IMR-90 (cell line): ENCODE results near the gene TIE1. TPM values are rescaled to one million over a fixed set of nuclear protein-coding genes. Genes with fewer than 3 reads are reported as not detected.

Experiments
- ATAC-seq: fragments of 200-7000 bp; cut with Tn5 transposase; 2 replicates; pipeline ENCODE4 v1.9.1; 2020; ENCODE audit warnings: low read depth, mild to moderate bottlenecking, moderate library complexity
- BruUV-seq: library from RNA; stranded (reverse); fragments of 400-500 nt; replicated peaks from 2 replicates; lab custom pipeline; 2021; lab: Mats Ljungman, UMichigan
- CTCF ChIA-PET: fragments of 300-600 bp; formaldehyde crosslinking; extraction: SDS; loops from one replicate; lab custom pipeline; 2021; ENCODE audit warnings: antibody characterized with exemption; lab: Yijun Ruan, JAX
- POLR2A ChIA-PET: fragments of 300-600 bp; sonication (Branson Sonifier 250); formaldehyde crosslinking; loops from one replicate; lab custom pipeline; 2022; ENCODE audit warnings: antibody characterized with exemption; ENCODE audit not compliant: unreplicated experiment; lab: Charles Lee
- DNase-seq: peaks from one replicate; pipeline ENCODE4 v3.0.0; 2013
- H2AFZ ChIP-seq: replicated peaks from 2 replicates; pipeline ENCODE3; 2013; ENCODE audit warnings: low read length, mild to moderate bottlenecking; ENCODE audit not compliant: poor library complexity
- H2AK5ac ChIP-seq: 2 replicates; pipeline ENCODE4 v1.6.1; 2013; ENCODE audit warnings: low read depth, low read length, inconsistent platforms
- H2AK9ac ChIP-seq: replicated peaks from 2 replicates; pipeline ENCODE3; 2013; ENCODE audit warnings: mild to moderate bottlenecking, low read depth, low read length, moderate library complexity; ENCODE audit not compliant: poor library complexity
- H2BK120ac ChIP-seq: 2 replicates; pipeline ENCODE4 v1.6.1; 2013; ENCODE audit warnings: low read depth, low read length, inconsistent platforms
- H2BK15ac ChIP-seq: 3 replicates; pipeline ENCODE4 v1.6.1; 2013; ENCODE audit warnings: low read depth, low read length, inconsistent platforms
- H2BK20ac ChIP-seq: 2 replicates; pipeline ENCODE4 v1.6.1; 2013; ENCODE audit warnings: low read depth, mild to moderate bottlenecking, inconsistent platforms, low read length, moderate library complexity
- H2BK5ac ChIP-seq: 2 replicates; pipeline ENCODE4 v1.6.1; 2013; ENCODE audit warnings: mild to moderate bottlenecking, low read depth, low read length, inconsistent platforms; ENCODE audit not compliant: poor library complexity, severe bottlenecking
- H3K14ac ChIP-seq: replicated peaks from 2 replicates; pipeline ENCODE4 v1.6.1; 2013; ENCODE audit warnings: low read depth, low read length, inconsistent platforms
- H3K18ac ChIP-seq: 2 replicates; pipeline ENCODE4 v1.6.1; 2013; ENCODE audit warnings: low read depth, low read length, control low read depth
- H3K23ac ChIP-seq: 2 replicates; pipeline ENCODE4 v1.6.1; 2013; ENCODE audit warnings: low read depth, low read length, inconsistent platforms
- H3K27ac ChIP-seq: 2 replicates; pipeline ENCODE4 v1.5.1; 2013; ENCODE audit warnings: mild to moderate bottlenecking, control low read depth, low read length; ENCODE audit not compliant: insufficient read depth
- H3K27me3 ChIP-seq: 2 replicates; pipeline ENCODE4 v1.6.1; 2013; ENCODE audit warnings: low read length; ENCODE audit not compliant: control insufficient read depth, insufficient read depth
- H3K36me3 ChIP-seq: 2 replicates; pipeline ENCODE4 v1.6.1; 2013; ENCODE audit warnings: low read length, mixed read lengths; ENCODE audit not compliant: control insufficient read depth, insufficient read depth
- H3K4ac ChIP-seq: 2 replicates; pipeline ENCODE4 v1.6.1; 2013; ENCODE audit warnings: low read depth, low read length, inconsistent platforms
- H3K4me1 ChIP-seq: 2 replicates; pipeline ENCODE4 v1.6.1; 2013; ENCODE audit warnings: low read length, mixed read lengths; ENCODE audit not compliant: control insufficient read depth, insufficient read depth
- H3K4me2 ChIP-seq: 2 replicates; pipeline ENCODE4 v1.6.1; 2013; ENCODE audit warnings: low read depth, mild to moderate bottlenecking, control low read depth, low read length, moderate library complexity
- H3K4me3 ChIP-seq: 2 replicates; pipeline ENCODE4 v1.5.1; 2013; ENCODE audit warnings: low read depth, mild to moderate bottlenecking, control low read depth, low read length, moderate library complexity; ENCODE audit not compliant: insufficient read depth
- H3K56ac ChIP-seq: 2 replicates; pipeline ENCODE4 v1.6.1; 2013; ENCODE audit warnings: low read length, inconsistent platforms; ENCODE audit not compliant: insufficient read depth; ENCODE audit errors: extremely low read depth
- H3K79me1 ChIP-seq, 2 experiments: 2 replicates each; pipeline ENCODE4 v1.6.1; 2013; ENCODE audit warnings: low read length in 2 of 2, inconsistent platforms in 1 of 2, low read depth in 1 of 2
- H3K9ac ChIP-seq: 2 replicates; pipeline ENCODE4 v1.6.1; 2013; ENCODE audit warnings: low read depth, low read length, control low read depth
- H3K9me1 ChIP-seq: 2 replicates; pipeline ENCODE4 v1.6.1; 2013; ENCODE audit warnings: low read length, inconsistent platforms; ENCODE audit not compliant: insufficient read depth
- H3K9me3 ChIP-seq: 2 replicates; pipeline ENCODE4 v1.6.1; 2013; ENCODE audit warnings: low read length; ENCODE audit not compliant: control insufficient read depth, insufficient read depth
- H4K20me1 ChIP-seq: 2 replicates; pipeline ENCODE4 v1.6.1; 2013; ENCODE audit warnings: low read length, inconsistent platforms; ENCODE audit not compliant: insufficient read depth
- H4K5ac ChIP-seq: 2 replicates; pipeline ENCODE4 v1.6.1; 2013; ENCODE audit warnings: mild to moderate bottlenecking, low read depth, low read length, control low read depth
- H4K8ac ChIP-seq, 2 experiments: 2 replicates each; pipeline ENCODE4 v1.6.1; 2013; ENCODE audit warnings: low read depth in 2 of 2, low read length in 2 of 2, control low read depth in 1 of 2, inconsistent platforms in 1 of 2
- H4K91ac ChIP-seq: 2 replicates; pipeline ENCODE4 v1.6.1; 2013; ENCODE audit warnings: low read depth, low read length, inconsistent platforms; ENCODE audit not compliant: insufficient read depth
- BHLHE40 ChIP-seq: fragments of 150-350 bp; IDR thresholded peaks from 2 replicates; pipeline ENCODE4 v1.6.1; 2016; ENCODE audit warnings: mild to moderate bottlenecking, low read depth, low read length
- CEBPB ChIP-seq: IDR thresholded peaks from 2 replicates; pipeline ENCODE4 v1.6.1; 2012; ENCODE audit warnings: low read depth, low read length, improper control_type of control experiment
- CHD1 ChIP-seq: IDR thresholded peaks from 2 replicates; pipeline ENCODE4 v1.6.1; 2012; ENCODE audit warnings: low read depth, low read length, improper control_type of control experiment
- FOS ChIP-seq: fragments of 150-350 bp; IDR thresholded peaks from 2 replicates; pipeline ENCODE4 v1.6.1; 2016; ENCODE audit warnings: low read depth, low read length
- MAFK ChIP-seq: IDR thresholded peaks from 2 replicates; pipeline ENCODE4 v1.6.1; 2012; ENCODE audit warnings: low read depth, low read length, improper control_type of control experiment
- MAZ ChIP-seq: IDR thresholded peaks from 2 replicates; pipeline ENCODE4 v1.6.1; 2012; ENCODE audit warnings: low read depth, mild to moderate bottlenecking, low read length, improper control_type of control experiment, moderate library complexity, borderline replicate concordance
- MXI1 ChIP-seq: IDR thresholded peaks from 2 replicates; pipeline ENCODE4 v1.6.1; 2012; ENCODE audit warnings: low read depth, mild to moderate bottlenecking, low read length, moderate library complexity, borderline replicate concordance
- NFE2L2 ChIP-seq: fragments of 150-350 bp; IDR thresholded peaks from 2 replicates; pipeline ENCODE4 v1.6.1; 2016; ENCODE audit warnings: low read depth, mild to moderate bottlenecking, low read length
- POLR2A ChIP-seq: IDR thresholded peaks from 2 replicates; pipeline ENCODE4 v1.6.1; 2012; ENCODE audit warnings: mild to moderate bottlenecking, low read depth, low read length
- RAD21 ChIP-seq: IDR thresholded peaks from 2 replicates; pipeline ENCODE4 v1.6.1; 2012; ENCODE audit warnings: low read length, improper control_type of control experiment
- RCOR1 ChIP-seq: IDR thresholded peaks from 2 replicates; pipeline ENCODE4 v1.6.1; 2012; ENCODE audit warnings: mild to moderate bottlenecking, low read length, improper control_type of control experiment; ENCODE audit not compliant: insufficient replicate concordance
- RFX5 ChIP-seq: IDR thresholded peaks from 2 replicates; pipeline ENCODE4 v1.8.0; 2012; ENCODE audit warnings: low read depth, mild to moderate bottlenecking, low read length, moderate library complexity
- SMC3 ChIP-seq: fragments of 150-350 bp; IDR thresholded peaks from 2 replicates; pipeline ENCODE4 v1.6.1; 2016; ENCODE audit warnings: low read depth, mild to moderate bottlenecking, antibody characterized with exemption, low read length, moderate library complexity
- WGBS, 2 experiments: methylation state at CpG; one replicate each; pipeline versions ENCODE4 v1.1.5 to v1.1.7; 2013; ENCODE audit warnings: missing lambda C conversion rate in 2 of 2; ENCODE audit not compliant: insufficient read length in 1 of 2; ENCODE audit errors: extremely low coverage in 2 of 2; 5-methylcytosine and 5-hydroxymethylcytosine counted together
- dilution Hi-C: fragments of 300-500 bp; cut with HindIII; formaldehyde crosslinking; loops from one replicate; pipeline ENCODE4 v1.14.3; 2018; ENCODE audit warnings: low sequenced_read_pairs; ENCODE audit not compliant: unreplicated experiment
- in situ Hi-C: fragments of 300-500 bp; cut with MboI; formaldehyde crosslinking; loops from 3 replicates; pipeline ENCODE4 v1.14.3; 2019; ENCODE audit warnings: low sequenced_read_pairs, inconsistent platforms, mixed read lengths
- intact Hi-C: fragments of 100-400 bp; cut with micrococcal nuclease; formaldehyde crosslinking; loops from 2 replicates; pipeline ENCODE4 v1.10.0; 2022
- polyA plus RNA-seq, 3 experiments: library from polyadenylated mRNA; depleted of rRNA; stranded (reverse); fragments of >200 nt; gene quantifications; 2 replicates each; pipeline ENCODE4 v1.2.3, GENCODE V29; 2012; ENCODE audit warnings: low replicate concordance in 1 of 3
- total RNA-seq: library from RNA; depleted of rRNA; stranded (reverse); fragments of >200 nt; gene quantifications from 2 replicates; pipeline ENCODE4 v1.2.3, GENCODE V29; 2012
- TF ChIP-seq, protein P1 (sequence below): conservative IDR thresholded peaks from 2 replicates; pipeline ENCODE4 v1.5.1; 2012; ENCODE audit warnings: mild to moderate bottlenecking, low read depth, low read length, improper control_type of control experiment
- TF ChIP-seq, protein P2 (sequence below): fragments of 150-350 bp; IDR thresholded peaks from 2 replicates; pipeline ENCODE4 v1.6.1; 2016; ENCODE audit warnings: low read depth, mild to moderate bottlenecking, low read length, moderate library complexity, borderline replicate concordance
- TF ChIP-seq, protein P3 (sequence below): fragments of 150-350 bp; IDR thresholded peaks from 2 replicates; pipeline ENCODE4 v1.6.1; 2017; ENCODE audit warnings: mild to moderate bottlenecking, antibody characterized with exemption, low read length, low read depth

Gene TIE1
- total and polyA plus RNA-seq, 2 of the 4 experiments (the other 2 are of a cell fraction), result 2.3 to 7.5 TPM

DNA sequence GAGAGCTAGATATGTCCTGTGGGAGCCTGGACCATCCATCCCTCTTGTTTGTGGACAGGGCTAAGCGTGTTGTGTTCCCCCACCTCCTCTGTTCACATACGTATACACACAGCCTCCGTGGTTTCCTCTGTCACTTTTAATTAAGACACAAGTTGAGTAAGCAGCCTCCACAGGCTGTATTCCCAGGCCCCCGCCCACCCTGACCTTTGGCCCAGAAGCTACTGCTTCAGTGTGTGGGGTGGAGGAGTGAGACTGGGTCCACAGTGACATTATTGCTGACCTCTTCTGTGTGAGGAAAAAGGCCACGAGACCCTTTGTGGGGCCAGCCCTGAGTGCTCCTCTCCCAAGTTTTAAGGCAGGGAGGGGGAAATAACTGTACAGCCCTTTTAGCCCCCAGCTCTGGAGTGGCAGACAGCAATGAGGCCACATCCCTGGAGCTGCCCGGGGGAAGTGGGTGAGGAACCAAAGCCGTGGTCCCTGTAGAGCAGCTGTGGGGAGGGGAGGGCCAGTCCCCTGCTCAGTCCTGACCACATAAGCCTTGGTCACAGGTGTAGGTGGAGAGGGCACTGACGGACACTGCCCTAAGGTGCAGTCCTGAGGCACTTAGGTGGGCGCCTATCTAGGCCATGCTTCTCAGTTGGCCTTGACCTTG, 62.6 kb downstream of the TIE1 start:
- no TSS peak for BruUV-seq
- peaks cover 33% of the 10 kb centered on the region for H4K20me1 ChIP-seq
- DNase-seq (no peak), ATAC-seq (no peak)
- WGBS, 2 experiments, result 90% methylated on average over 2 of the region's 9 CpGs; no CpG with 5 or more reads in 1 of the 2 experiments
- H4K5ac ChIP-seq, result no peak overlapping the region
- in situ Hi-C loops (no loop called here), dilution Hi-C loops (no loop called here), intact Hi-C loops (no loop called here)
- no peak overlapping the region for H2BK120ac ChIP-seq
- no peak for TF ChIP-seq MAFK
- TF ChIP-seq, protein P1, sequence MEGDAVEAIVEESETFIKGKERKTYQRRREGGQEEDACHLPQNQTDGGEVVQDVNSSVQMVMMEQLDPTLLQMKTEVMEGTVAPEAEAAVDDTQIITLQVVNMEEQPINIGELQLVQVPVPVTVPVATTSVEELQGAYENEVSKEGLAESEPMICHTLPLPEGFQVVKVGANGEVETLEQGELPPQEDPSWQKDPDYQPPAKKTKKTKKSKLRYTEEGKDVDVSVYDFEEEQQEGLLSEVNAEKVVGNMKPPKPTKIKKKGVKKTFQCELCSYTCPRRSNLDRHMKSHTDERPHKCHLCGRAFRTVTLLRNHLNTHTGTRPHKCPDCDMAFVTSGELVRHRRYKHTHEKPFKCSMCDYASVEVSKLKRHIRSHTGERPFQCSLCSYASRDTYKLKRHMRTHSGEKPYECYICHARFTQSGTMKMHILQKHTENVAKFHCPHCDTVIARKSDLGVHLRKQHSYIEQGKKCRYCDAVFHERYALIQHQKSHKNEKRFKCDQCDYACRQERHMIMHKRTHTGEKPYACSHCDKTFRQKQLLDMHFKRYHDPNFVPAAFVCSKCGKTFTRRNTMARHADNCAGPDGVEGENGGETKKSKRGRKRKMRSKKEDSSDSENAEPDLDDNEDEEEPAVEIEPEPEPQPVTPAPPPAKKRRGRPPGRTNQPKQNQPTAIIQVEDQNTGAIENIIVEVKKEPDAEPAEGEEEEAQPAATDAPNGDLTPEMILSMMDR, result no peak
- TF ChIP-seq, protein P2, sequence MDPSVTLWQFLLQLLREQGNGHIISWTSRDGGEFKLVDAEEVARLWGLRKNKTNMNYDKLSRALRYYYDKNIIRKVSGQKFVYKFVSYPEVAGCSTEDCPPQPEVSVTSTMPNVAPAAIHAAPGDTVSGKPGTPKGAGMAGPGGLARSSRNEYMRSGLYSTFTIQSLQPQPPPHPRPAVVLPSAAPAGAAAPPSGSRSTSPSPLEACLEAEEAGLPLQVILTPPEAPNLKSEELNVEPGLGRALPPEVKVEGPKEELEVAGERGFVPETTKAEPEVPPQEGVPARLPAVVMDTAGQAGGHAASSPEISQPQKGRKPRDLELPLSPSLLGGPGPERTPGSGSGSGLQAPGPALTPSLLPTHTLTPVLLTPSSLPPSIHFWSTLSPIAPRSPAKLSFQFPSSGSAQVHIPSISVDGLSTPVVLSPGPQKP, result no peak
- TF ChIP-seq SMC3, result no peak
- no peak for TF ChIP-seq CHD1
- no peak for TF ChIP-seq RFX5
- no peak for TF ChIP-seq CEBPB
- TF ChIP-seq MAZ, result no peak
- no peak for TF ChIP-seq MXI1
- TF ChIP-seq BHLHE40, result no peak
- TF ChIP-seq RCOR1, result no peak
- no peak for TF ChIP-seq FOS
- no peak for TF ChIP-seq RAD21
- TF ChIP-seq POLR2A, result no peak
- TF ChIP-seq, protein P3, sequence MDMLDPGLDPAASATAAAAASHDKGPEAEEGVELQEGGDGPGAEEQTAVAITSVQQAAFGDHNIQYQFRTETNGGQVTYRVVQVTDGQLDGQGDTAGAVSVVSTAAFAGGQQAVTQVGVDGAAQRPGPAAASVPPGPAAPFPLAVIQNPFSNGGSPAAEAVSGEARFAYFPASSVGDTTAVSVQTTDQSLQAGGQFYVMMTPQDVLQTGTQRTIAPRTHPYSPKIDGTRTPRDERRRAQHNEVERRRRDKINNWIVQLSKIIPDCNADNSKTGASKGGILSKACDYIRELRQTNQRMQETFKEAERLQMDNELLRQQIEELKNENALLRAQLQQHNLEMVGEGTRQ, result no peak
- TF ChIP-seq NFE2L2, result no peak
- H3K79me1 ChIP-seq, result peaks cover 19 to 71% of the 10 kb centered on the region in 2 experiments; a peak in 3 of 4 replicates
- H3K4ac ChIP-seq, result no peak overlapping the region
- no peak overlapping the region for H2AK9ac ChIP-seq
- peaks cover 19% of the 10 kb centered on the region; the same call in 1 of the 2 replicates for H3K9me1 ChIP-seq
- H2BK20ac ChIP-seq, result no peak overlapping the region
- H3K14ac ChIP-seq, result no peak overlapping the region
- no peaks in the 10 kb centered on the region for H3K27me3 ChIP-seq
- H3K4me2 ChIP-seq, result no peak overlapping the region
- no peak overlapping the region for H3K18ac ChIP-seq
- no peak overlapping the region for H3K56ac ChIP-seq
- no peak overlapping the region for H2AFZ ChIP-seq
- no peak overlapping the region for H2BK15ac ChIP-seq
- H4K8ac ChIP-seq, result no peak overlapping the region
- no peaks in the 10 kb centered on the region for H3K9me3 ChIP-seq
- peaks cover 47% of the 10 kb centered on the region for H3K36me3 ChIP-seq
- H3K27ac ChIP-seq, result no peak overlapping the region
- no peak overlapping the region for H3K23ac ChIP-seq
- H2AK5ac ChIP-seq, result no peak overlapping the region
- H2BK5ac ChIP-seq, result no peak overlapping the region
- no peak overlapping the region for H4K91ac ChIP-seq
- CTCF ChIA-PET, result no interaction called here
- POLR2A ChIA-PET, result no interaction called here
- no peak overlapping the region for H3K9ac ChIP-seq
- peaks cover 11% of the 10 kb centered on the region for H3K4me1 ChIP-seq
- H3K4me3 ChIP-seq, result no peak overlapping the region
